Measurements from ENCODE around the gene PIP4P1. TPM values are rescaled to one million over a fixed set of nuclear protein-coding genes. Genes with fewer than 3 reads are reported as not detected.

Gene PIP4P1
- total and polyA plus RNA-seq, 2 of the 13 experiments (the other 11 are each of a cell fraction or from before 2014, with no cell fraction given), result 33.4 to 47.0 TPM

DNA sequence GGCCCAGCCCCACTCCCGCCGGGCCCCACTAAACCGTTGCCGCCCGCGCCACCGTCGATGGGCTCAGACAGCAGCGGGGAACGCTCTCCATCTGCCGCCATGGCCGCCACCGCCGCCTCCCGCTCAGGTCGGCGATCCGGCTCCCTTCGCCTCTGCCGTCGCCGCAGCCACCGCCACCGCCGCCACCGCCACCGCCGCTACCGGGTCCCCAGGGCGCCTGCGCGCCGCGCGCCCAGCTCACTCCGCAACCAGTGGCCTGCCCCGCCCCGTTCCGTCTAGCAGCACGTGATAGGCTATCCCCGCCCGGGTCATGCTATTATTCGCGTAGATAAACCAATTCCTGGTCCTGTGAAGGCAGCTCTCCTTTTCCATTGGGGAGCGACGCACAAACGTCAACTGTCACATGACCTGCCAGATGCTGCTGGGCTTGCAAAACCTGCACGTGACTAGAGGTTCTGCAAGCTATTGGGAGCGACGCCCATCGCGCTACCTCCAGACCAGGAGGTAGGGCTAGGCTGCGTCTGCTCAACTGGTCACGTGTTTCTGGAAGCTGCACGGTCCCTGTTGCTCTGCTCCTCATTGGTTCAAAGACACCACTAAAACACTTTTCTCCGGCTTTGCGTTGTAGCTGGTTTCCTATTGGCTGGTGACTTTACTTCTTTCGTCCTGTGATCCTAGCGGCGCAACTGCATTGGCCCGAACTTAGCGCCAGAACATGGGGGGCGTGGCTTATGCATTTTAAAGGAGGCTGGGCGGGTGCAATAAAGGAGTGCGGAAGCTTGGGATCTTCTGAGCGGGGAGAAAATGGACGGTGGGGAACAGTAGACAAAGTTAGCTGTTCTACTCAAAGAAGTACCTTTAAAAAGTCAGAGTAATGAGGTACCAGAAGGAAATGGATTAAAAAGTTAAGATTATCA lies at the start of gene PIP4P1 (continued):
- TF ChIP-seq ZNF501 (CRISPR knock-in tag; IDR thresholded peaks at IDR 0.05) (peak; percentile 91; the same call in 1 of the 2 replicates), ZNF530 (CRISPR knock-in tag; IDR thresholded peaks at IDR 0.05; ENCODE audit: low read depth) (no peak), KLF9 (CRISPR knock-in tag; IDR thresholded peaks at IDR 0.05; ENCODE audit: low read depth) (peak; percentile 95), ZNF766 (CRISPR knock-in tag; IDR thresholded peaks at IDR 0.05; ENCODE audit: borderline replicate concordance) (peak; percentile 91; the same call in 1 of the 2 replicates), ZNF629 (CRISPR knock-in tag; conservative IDR thresholded peaks at IDR 0.05) (no peak; the same call in 1 of the 2 replicates), HES4 (CRISPR knock-in tag; IDR thresholded peaks at IDR 0.05; ENCODE audit: borderline replicate concordance) (peak; percentile 91), ESRRA (CRISPR knock-in tag; IDR thresholded peaks at IDR 0.05; ENCODE audit: low read depth) (peak; percentile 73), MTA1 (CRISPR knock-in tag; IDR thresholded peaks at IDR 0.05; ENCODE audit: borderline replicate concordance) (no peak), ZNF124 (CRISPR knock-in tag; IDR thresholded peaks at IDR 0.05) (peak; percentile 74; the same call in 1 of the 2 replicates), ZNF790 (CRISPR knock-in tag; IDR thresholded peaks at IDR 0.05; ENCODE audit: borderline replicate concordance) (peak; percentile 55; the same call in 1 of the 2 replicates), FIP1L1 (IDR thresholded peaks at IDR 0.05; ENCODE audit: borderline replicate concordance, insufficient read depth, low read depth, low read length) (no peak), ZNF343 (CRISPR knock-in tag; IDR thresholded peaks at IDR 0.05) (peak; percentile 44; the same call in 1 of the 2 replicates), ZFY (CRISPR knock-in tag; IDR thresholded peaks at IDR 0.05) (peak; percentile 90)
- TF ChIP-seq, protein P1, sequence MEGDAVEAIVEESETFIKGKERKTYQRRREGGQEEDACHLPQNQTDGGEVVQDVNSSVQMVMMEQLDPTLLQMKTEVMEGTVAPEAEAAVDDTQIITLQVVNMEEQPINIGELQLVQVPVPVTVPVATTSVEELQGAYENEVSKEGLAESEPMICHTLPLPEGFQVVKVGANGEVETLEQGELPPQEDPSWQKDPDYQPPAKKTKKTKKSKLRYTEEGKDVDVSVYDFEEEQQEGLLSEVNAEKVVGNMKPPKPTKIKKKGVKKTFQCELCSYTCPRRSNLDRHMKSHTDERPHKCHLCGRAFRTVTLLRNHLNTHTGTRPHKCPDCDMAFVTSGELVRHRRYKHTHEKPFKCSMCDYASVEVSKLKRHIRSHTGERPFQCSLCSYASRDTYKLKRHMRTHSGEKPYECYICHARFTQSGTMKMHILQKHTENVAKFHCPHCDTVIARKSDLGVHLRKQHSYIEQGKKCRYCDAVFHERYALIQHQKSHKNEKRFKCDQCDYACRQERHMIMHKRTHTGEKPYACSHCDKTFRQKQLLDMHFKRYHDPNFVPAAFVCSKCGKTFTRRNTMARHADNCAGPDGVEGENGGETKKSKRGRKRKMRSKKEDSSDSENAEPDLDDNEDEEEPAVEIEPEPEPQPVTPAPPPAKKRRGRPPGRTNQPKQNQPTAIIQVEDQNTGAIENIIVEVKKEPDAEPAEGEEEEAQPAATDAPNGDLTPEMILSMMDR (CRISPR knock-in tag; IDR thresholded peaks at IDR 0.05), result no peak; the same call in 1 of the 2 replicates
- TF ChIP-seq, protein P2, sequence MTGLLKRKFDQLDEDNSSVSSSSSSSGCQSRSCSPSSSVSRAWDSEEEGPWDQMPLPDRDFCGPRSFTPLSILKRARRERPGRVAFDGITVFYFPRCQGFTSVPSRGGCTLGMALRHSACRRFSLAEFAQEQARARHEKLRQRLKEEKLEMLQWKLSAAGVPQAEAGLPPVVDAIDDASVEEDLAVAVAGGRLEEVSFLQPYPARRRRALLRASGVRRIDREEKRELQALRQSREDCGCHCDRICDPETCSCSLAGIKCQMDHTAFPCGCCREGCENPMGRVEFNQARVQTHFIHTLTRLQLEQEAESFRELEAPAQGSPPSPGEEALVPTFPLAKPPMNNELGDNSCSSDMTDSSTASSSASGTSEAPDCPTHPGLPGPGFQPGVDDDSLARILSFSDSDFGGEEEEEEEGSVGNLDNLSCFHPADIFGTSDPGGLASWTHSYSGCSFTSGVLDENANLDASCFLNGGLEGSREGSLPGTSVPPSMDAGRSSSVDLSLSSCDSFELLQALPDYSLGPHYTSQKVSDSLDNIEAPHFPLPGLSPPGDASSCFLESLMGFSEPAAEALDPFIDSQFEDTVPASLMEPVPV (CRISPR knock-in tag; IDR thresholded peaks at IDR 0.05), result peak; percentile 94; the same call in 1 of the 2 replicates
- TF ChIP-seq, protein P3, sequence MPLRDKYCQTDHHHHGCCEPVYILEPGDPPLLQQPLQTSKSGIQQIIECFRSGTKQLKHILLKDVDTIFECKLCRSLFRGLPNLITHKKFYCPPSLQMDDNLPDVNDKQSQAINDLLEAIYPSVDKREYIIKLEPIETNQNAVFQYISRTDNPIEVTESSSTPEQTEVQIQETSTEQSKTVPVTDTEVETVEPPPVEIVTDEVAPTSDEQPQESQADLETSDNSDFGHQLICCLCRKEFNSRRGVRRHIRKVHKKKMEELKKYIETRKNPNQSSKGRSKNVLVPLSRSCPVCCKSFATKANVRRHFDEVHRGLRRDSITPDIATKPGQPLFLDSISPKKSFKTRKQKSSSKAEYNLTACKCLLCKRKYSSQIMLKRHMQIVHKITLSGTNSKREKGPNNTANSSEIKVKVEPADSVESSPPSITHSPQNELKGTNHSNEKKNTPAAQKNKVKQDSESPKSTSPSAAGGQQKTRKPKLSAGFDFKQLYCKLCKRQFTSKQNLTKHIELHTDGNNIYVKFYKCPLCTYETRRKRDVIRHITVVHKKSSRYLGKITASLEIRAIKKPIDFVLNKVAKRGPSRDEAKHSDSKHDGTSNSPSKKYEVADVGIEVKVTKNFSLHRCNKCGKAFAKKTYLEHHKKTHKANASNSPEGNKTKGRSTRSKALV (CRISPR knock-in tag; IDR thresholded peaks at IDR 0.05), result 0 out of 2 replicates have a peak, but pooled peaks have one; percentile 49
- TF ChIP-seq, protein P4, sequence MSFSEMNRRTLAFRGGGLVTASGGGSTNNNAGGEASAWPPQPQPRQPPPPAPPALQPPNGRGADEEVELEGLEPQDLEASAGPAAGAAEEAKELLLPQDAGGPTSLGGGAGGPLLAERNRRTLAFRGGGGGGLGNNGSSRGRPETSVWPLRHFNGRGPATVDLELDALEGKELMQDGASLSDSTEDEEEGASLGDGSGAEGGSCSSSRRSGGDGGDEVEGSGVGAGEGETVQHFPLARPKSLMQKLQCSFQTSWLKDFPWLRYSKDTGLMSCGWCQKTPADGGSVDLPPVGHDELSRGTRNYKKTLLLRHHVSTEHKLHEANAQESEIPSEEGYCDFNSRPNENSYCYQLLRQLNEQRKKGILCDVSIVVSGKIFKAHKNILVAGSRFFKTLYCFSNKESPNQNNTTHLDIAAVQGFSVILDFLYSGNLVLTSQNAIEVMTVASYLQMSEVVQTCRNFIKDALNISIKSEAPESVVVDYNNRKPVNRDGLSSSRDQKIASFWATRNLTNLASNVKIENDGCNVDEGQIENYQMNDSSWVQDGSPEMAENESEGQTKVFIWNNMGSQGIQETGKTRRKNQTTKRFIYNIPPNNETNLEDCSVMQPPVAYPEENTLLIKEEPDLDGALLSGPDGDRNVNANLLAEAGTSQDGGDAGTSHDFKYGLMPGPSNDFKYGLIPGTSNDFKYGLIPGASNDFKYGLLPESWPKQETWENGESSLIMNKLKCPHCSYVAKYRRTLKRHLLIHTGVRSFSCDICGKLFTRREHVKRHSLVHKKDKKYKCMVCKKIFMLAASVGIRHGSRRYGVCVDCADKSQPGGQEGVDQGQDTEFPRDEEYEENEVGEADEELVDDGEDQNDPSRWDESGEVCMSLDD (CRISPR knock-in tag; IDR thresholded peaks at IDR 0.05; ENCODE audit: borderline replicate concordance), result 0 out of 2 replicates have a peak, but pooled peaks have one; percentile 34
- TF ChIP-seq, protein P5, sequence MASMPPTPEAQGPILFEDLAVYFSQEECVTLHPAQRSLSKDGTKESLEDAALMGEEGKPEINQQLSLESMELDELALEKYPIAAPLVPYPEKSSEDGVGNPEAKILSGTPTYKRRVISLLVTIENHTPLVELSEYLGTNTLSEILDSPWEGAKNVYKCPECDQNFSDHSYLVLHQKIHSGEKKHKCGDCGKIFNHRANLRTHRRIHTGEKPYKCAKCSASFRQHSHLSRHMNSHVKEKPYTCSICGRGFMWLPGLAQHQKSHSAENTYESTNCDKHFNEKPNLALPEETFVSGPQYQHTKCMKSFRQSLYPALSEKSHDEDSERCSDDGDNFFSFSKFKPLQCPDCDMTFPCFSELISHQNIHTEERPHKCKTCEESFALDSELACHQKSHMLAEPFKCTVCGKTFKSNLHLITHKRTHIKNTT (CRISPR knock-in tag; IDR thresholded peaks at IDR 0.05), result no peak
